A549 (cell line): ENCODE measurements around the gene SYT8. TPM values are rescaled to one million over a fixed set of nuclear protein-coding genes. Genes with fewer than 3 reads are reported as not detected.

Source experiments
- ATAC-seq, 2 experiments: fragments of 200-7000 bp in 1 of 2; fragments of >200 bp in 1 of 2; cut with Nextera tagmentation in 1 of 2; cut with Tn5 transposase in 1 of 2; 3 replicates each; pipeline versions ENCODE4 v1.8.0 to v1.9.1; 2018 to 2020; ENCODE audit warnings: mild to moderate bottlenecking in 1 of 2, moderate library complexity in 1 of 2
- CTCF ChIA-PET: fragments of 300-600 bp; sonication (Branson Sonifier 250); formaldehyde crosslinking; extraction: SDS; loops from one replicate; lab custom pipeline; 2021; ENCODE audit warnings: antibody characterized with exemption, inconsistent platforms; lab: Yijun Ruan, JAX
- POLR2A ChIA-PET: fragments of 350-600 bp; formaldehyde crosslinking; extraction: SDS; loops from one replicate; lab custom pipeline; 2021; ENCODE audit warnings: antibody characterized with exemption, inconsistent platforms; lab: Yijun Ruan, JAX
- DNase-seq, 2 experiments: peaks; one replicate each; pipeline versions ENCODE4 v3.0.0 to v3.0.0-alpha.2; 2011 to 2016; ENCODE audit warnings: low read depth in 1 of 2, low spot score in 1 of 2
- FAIRE-seq: peaks from 2 replicates; lab custom pipeline; 2011; peaks lifted over from hg19 to GRCh38; lab: Jason Lieb, UNC
- H3K27ac ChIP-seq, 2 experiments: fragments of >200 bp; sonication (Bioruptor Twin); formaldehyde crosslinking; 3 replicates each; pipeline ENCODE4 v1.5.1; 2016 to 2017
- H3K4me1 ChIP-seq: fragments of >200 bp; sonication (Bioruptor Twin); formaldehyde crosslinking; 3 replicates; pipeline ENCODE4 v1.6.1; 2016
- H3K4me2 ChIP-seq: fragments of >200 bp; sonication (Bioruptor Twin); formaldehyde crosslinking; 3 replicates; pipeline ENCODE4 v1.6.1; 2016
- H3K4me3 ChIP-seq: fragments of >200 bp; sonication (Bioruptor Twin); formaldehyde crosslinking; 3 replicates; pipeline ENCODE4 v1.5.1; 2016
- H3K9me3 ChIP-seq: fragments of >200 bp; sonication (Bioruptor Twin); formaldehyde crosslinking; 3 replicates; pipeline ENCODE4 v1.6.1; 2016
- ATOH8 ChIP-seq: fragments of 250-450 bp; sonication (Bioruptor Pico); IDR thresholded peaks from 2 replicates; pipeline ENCODE4 v1.5.0; 2020; ENCODE audit warnings: low read depth, mild to moderate bottlenecking, moderate library complexity
- CTCF ChIP-seq: fragments of >200 bp; sonication (Bioruptor Twin); formaldehyde crosslinking; IDR thresholded peaks from 3 replicates; pipeline ENCODE4 v1.5.1; 2016
- E2F6 ChIP-seq: IDR thresholded peaks from 2 replicates; pipeline ENCODE4 v1.6.1; 2012; ENCODE audit warnings: low read depth, borderline replicate concordance
- EHMT2 ChIP-seq: fragments of 200-600 bp; sonication (generic); IDR thresholded peaks from 2 replicates; pipeline ENCODE4 v1.6.1; 2016; ENCODE audit warnings: antibody characterized with exemption, low read depth, mild to moderate bottlenecking, moderate library complexity
- EP300 ChIP-seq, 2 experiments: fragments of >200 bp; sonication (Bioruptor Twin); formaldehyde crosslinking; IDR thresholded peaks; 2 replicates in 1 of 2; 3 replicates in 1 of 2; pipeline ENCODE4 v1.6.1; 2016 to 2017
- FOSL2 ChIP-seq, 2 experiments: fragments of 450-650 bp in 1 of 2; fragments of >200 bp in 1 of 2; sonication (Bioruptor Twin) in 1 of 2; formaldehyde crosslinking; IDR thresholded peaks; 2 replicates each; pipeline versions ENCODE4 v1.5.0 to v1.6.1; 2016 to 2020; ENCODE audit warnings: mild to moderate bottlenecking in 1 of 2, moderate library complexity in 1 of 2
- HMGXB4 ChIP-seq: fragments of 250-450 bp; sonication (Bioruptor Pico); IDR thresholded peaks from 2 replicates; pipeline ENCODE4 v1.5.0; 2021; ENCODE audit warnings: mild to moderate bottlenecking, moderate library complexity, borderline replicate concordance
- RAD21 ChIP-seq, 2 experiments: fragments of >200 bp in 1 of 2; sonication (Bioruptor Twin) in 1 of 2; formaldehyde crosslinking in 1 of 2; IDR thresholded peaks in 1 of 2; conservative IDR thresholded peaks in 1 of 2; 2 replicates in 1 of 2; 3 replicates in 1 of 2; pipeline ENCODE4 v1.6.1; 2012 to 2018; ENCODE audit warnings: inconsistent platforms in 1 of 2
- RCOR1 ChIP-seq: fragments of 150-350 bp; IDR thresholded peaks from 2 replicates; pipeline ENCODE4 v1.6.1; 2014; ENCODE audit warnings: antibody characterized with exemption, low read length, low read depth
- SMC3 ChIP-seq: fragments of >200 bp; sonication (Bioruptor Twin); formaldehyde crosslinking; IDR thresholded peaks from 3 replicates; pipeline ENCODE4 v1.6.1; 2018; ENCODE audit warnings: inconsistent platforms
- WGBS: methylation state at CpG from one replicate; pipeline ENCODE4 v1.1.6; 2017; ENCODE audit errors: missing lambda C conversion rate; 5-methylcytosine and 5-hydroxymethylcytosine counted together
- polyA plus RNA-seq, 4 experiments: library from polyadenylated mRNA; depleted of rRNA in 3 of 4; stranded (reverse); fragments of >200 nt; fragmentation: RNase III in 1 of 4; extraction: RNeasy Plus Mini Kit Qiagen cat#74134 plus additional on column Dnase treatment in 1 of 4; gene quantifications; 2 replicates in 3 of 4; 3 replicates in 1 of 4; pipeline ENCODE4 v1.2.3, GENCODE V29; 2011 to 2017

SYT8 gene
- polyA plus RNA-seq, 2 of the 4 experiments (the other 2 are of a cell fraction): 0.25 TPM; not detected in 1

- 31% methylated on average over 14 of the region's 38 CpGs for WGBS
- TF ChIP-seq CTCF (peak; percentile 89), ATOH8 (no peak), EHMT2 (no peak), SMC3 (peak; percentile 96), E2F6 (no peak), RCOR1 (no peak), RAD21 (conservative IDR thresholded peaks at IDR 0.05 in 1 of 2, IDR thresholded peaks at IDR 0.05 in 1 of 2) (peak; percentile 93 to 97), EP300 (IDR thresholded peaks at IDR 0.05) (no peak)
- no peak overlapping the region for H3K4me3 ChIP-seq
- no peak overlapping the region for H3K4me2 ChIP-seq
- peak overlapping the region in 1 of 2 experiments; percentile 73; a peak in 3 of 6 replicates for H3K27ac ChIP-seq
- ATAC-seq (peak; percentile 46 to 87), FAIRE-seq (no peak), DNase-seq (peak; percentile 59 to 70)
- ChIA-PET POLR2A (no interaction called here), CTCF (interaction anchor here (1.0 to 13.7 kb wide), 24 partner anchors 15 to 315 kb away, joined by 3 to 605 read pairs (median 6); partner anchors contain the start of gene LSP1)
- H3K9me3 ChIP-seq: no peaks in the 10 kb centered on the region
- H3K4me1 ChIP-seq: peaks cover 24% of the 10 kb centered on the region
Observed at GRCh38 chr11:1837171-1838076, 2.6 kb downstream of the SYT8 start.

- Histone ChIP-seq H3K9me3 (no peaks in the 10 kb centered on the region), H3K4me2 (no peak overlapping the region), H3K27ac (peak overlapping the region in 1 of 2 experiments; percentile 73; a peak in 3 of 6 replicates), H3K4me1 (peaks cover 20% of the 10 kb centered on the region), H3K4me3 (no peak overlapping the region)
- no peak for FAIRE-seq
- TF ChIP-seq CTCF (peak; percentile 36; the same call in 2 of the 3 replicates), RAD21 (conservative IDR thresholded peaks at IDR 0.05 in 1 of 2, IDR thresholded peaks at IDR 0.05 in 1 of 2) (peak in 1 of 2 experiments; percentile 26; a peak in 2 of 5 replicates), HMGXB4 (CRISPR knock-in tag) (no peak), SMC3 (0 out of 3 replicates have a peak, but pooled peaks have one; percentile 34), FOSL2 (IDR thresholded peaks at IDR 0.05) (no peak), FOSL2 (CRISPR knock-in tag; IDR thresholded peaks at IDR 0.05) (no peak)
- ChIA-PET POLR2A (no interaction called here), CTCF (interaction anchor here (0.8 to 9.7 kb wide), 10 partner anchors 14 to 314 kb away, joined by 3 to 174 read pairs (median 7); partner anchors contain the start of gene LSP1)
- 80% methylated on average over 1 of the region's 17 CpGs for WGBS
- ATAC-seq: peak in 1 of 2 experiments; percentile 12; a peak in 3 of 6 replicates
- DNase-seq: no peak
Observed at GRCh38 chr11:1838077-1838425, 3.3 kb downstream of the SYT8 start.
